ENCODE data around the gene RPTN.

GRCh38 chr1:152159144-152159543 is at the start of gene RPTN:
- TF ChIP-seq POLR2A (IDR thresholded peaks at IDR 0.05) (no peak), CTCF (IDR thresholded peaks at IDR 0.05) (no peak), EP300 (IDR thresholded peaks at IDR 0.05) (no peak)

Data from ovary (tissue), 3 donors.